ENCODE measurements around the gene DNAAF5.

DNA sequence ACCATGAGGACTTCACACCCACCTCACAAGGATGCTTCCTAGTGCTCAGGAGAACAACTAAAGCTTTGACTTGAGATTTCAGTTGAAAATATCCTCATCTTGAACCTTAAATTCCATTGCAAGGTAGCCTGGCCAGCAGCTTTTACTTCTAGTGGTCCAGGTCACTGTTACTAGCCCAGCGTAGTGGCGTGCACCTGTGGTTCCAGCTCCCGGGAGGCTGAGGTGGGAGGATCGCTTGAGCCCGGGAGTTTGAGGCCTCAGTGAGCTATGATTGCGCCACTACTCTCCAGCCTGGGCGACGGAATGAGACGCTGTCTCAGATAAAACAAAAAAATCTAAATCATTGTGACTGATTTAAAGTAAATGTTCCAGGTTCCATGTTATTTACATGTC lies 28.9 kb downstream of the DNAAF5 start:
- TF ChIP-seq, protein P1, sequence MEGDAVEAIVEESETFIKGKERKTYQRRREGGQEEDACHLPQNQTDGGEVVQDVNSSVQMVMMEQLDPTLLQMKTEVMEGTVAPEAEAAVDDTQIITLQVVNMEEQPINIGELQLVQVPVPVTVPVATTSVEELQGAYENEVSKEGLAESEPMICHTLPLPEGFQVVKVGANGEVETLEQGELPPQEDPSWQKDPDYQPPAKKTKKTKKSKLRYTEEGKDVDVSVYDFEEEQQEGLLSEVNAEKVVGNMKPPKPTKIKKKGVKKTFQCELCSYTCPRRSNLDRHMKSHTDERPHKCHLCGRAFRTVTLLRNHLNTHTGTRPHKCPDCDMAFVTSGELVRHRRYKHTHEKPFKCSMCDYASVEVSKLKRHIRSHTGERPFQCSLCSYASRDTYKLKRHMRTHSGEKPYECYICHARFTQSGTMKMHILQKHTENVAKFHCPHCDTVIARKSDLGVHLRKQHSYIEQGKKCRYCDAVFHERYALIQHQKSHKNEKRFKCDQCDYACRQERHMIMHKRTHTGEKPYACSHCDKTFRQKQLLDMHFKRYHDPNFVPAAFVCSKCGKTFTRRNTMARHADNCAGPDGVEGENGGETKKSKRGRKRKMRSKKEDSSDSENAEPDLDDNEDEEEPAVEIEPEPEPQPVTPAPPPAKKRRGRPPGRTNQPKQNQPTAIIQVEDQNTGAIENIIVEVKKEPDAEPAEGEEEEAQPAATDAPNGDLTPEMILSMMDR (IDR thresholded peaks at IDR 0.05) = no peak
- TF ChIP-seq POLR2A (IDR thresholded peaks at IDR 0.05) = no peak
